Right kidney (tissue), 9 donors: ENCODE results near the gene ZNF652.
"Not testable (repeated sequence)": the region's sequence is repeated elsewhere in the genome, so short reads cannot be mapped to it uniquely, and the experiment has no call there.

Experiments
- DNase-seq: peaks from one replicate; pipeline ENCODE4 v3.0.0-alpha.2; 2016
- long read RNA-seq, 8 donors: transcript quantifications; one replicate each; lab custom pipeline, GENCODE V29; 2026

ZNF652 gene
- long read RNA-seq, donor 1 = 0 reads
- long read RNA-seq, donor 2, full-length matches to known transcripts = 1 of 1 reads
- long read RNA-seq, donor 2, partial matches to known transcripts = 0 of 1 reads
- long read RNA-seq, donor 2, other reads (novel, unspliced or antisense) = 0 of 1 reads
- long read RNA-seq, donor 3 = 0 reads
- long read RNA-seq, donor 4 = 0 reads
- long read RNA-seq, donor 5, full-length matches to known transcripts = 1 of 1 reads
- long read RNA-seq, donor 5, partial matches to known transcripts = 0 of 1 reads
- long read RNA-seq, donor 5, other reads (novel, unspliced or antisense) = 0 of 1 reads
- long read RNA-seq, donor 6 = 0 reads
- long read RNA-seq, donor 7 = 0 reads
- long read RNA-seq, donor 8 = 0 reads

- DNase-seq = peak; percentile 94
These were observed at the start of gene ZNF652 for GRCh38 chr17:49361902-49362722. Gene ZNF652, minus strand, starts transcription at chr17:49362250. Its CDS starts 44,525 bp downstream, at chr17:49317725.

DNA sequence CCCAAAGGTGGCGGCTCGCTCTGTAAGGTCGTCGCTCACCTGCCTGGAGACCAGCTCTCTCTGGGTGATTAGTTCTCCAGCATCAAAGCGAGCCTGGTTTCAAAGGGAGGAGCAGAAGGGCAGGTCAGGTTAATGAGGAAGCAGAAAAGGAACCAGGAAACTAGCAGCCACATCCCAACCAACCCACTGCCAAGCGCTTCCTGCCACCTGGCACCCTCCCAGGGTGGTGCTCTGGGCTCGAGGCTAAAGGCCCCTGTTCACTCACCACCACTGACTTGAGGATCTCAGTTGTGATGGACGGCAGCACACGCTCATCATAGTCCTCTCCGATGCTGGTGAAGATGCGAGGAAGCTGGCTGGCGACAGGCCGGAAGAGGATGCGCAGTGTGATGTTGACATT, 47.0 kb upstream of the ZNF652 start:
- no peak for DNase-seq

- peak; percentile 64 for DNase-seq
These were observed 46.0 kb upstream of the ZNF652 start for GRCh38 chr17:49407981-49408501.

DNA sequence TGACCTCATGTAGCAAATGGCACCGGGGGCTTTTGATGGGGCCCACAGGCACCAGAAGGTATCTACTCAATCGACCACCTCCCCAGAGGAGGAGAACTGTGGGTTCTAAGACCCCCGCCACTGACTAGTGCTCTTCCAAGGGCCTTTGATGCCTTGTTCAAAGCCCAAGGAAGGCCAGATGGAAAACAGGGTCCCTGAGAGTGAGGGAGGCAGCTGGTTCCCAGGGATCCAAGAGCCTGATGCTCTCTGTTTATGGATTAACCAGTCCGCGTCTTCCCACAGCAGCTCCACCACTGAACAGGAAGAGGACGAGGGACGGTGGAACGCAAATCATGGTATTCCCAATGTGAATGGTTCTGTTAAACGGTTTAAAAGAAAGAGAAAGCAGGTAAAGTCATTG, 45.0 kb upstream of the ZNF652 start:
- DNase-seq = no peak

- no peak for DNase-seq
These were observed 44.5 kb upstream of the ZNF652 start for GRCh38 chr17:49406421-49407061.

DNA sequence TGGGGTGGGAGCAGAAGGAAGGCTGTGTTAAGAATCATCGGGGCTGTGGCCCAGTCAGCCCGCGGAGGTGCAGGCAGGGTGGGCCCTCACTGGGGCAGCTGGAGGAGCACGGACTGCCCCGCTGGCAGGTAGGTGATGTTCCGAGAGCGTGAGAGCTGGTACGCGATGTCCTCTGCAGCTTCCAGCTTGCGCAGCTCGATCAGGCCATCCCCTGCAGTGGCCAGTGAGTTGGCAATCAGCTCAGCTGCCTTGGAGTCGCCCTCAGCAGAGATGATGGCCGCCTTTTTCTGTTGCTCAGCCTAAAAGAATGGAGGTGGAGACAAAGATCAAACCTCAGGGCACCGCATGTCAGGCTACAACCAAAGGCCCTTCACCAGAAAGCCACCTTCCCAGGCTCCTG, 42.9 kb upstream of the ZNF652 start:
- DNase-seq = no peak

DNA sequence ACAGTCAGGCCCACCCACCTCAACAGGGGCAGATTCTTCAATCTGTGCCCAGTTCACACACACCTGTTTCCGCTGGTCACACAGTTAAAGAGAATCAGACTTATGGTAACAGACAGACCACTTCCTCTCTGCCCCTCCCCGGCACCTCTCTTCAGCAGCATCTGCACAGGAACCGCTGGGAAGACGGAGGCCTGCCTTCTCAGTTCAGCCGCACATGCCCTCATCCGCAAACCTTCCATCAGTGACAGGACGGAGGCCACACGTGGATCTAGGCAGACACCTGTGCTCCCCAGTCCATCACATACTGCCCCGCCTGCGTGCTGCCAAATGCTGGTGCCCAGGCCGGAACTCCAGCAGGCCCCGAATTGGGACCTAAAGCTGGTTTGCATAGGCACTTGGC, 42.3 kb upstream of the ZNF652 start:
- DNase-seq = no peak

DNA sequence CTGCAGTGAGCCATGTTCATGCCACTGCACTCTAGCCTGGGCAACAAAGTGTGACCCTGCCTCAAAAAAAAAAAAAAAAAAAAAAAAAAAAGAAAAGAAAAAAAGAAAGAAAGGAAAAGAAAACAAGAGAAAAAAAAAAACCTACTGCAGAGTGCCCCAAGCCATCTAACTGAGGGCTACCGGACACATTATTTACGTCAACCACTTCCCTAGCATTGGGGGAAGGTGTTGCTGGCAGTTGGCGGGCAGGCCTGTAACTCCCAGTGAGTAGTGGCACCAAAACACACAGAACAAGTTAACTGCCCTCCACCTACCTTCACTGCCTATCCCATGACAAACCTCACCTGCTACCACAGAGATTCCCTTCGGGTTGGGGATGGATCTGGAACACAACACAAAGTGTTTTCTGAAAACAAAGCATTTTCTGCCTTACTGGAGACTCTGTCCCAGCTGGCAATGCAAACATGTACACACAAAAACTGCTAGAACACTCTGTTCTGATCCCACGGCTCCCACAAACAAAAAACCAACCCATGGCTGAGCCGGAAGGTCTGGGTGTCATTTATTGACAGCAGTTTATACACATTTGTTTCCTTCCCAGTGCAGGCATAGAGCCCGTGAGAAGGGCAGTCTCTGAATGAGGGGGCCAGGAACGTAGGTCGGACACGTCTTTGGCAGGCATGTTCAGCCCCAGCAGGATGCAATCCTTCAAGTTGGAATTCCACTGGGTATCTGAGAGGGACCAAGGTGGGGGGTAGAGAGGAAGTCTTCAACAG, 41.7 kb upstream of the ZNF652 start:
- no peak for DNase-seq

- no peak for DNase-seq
These were observed 40.7 kb upstream of the ZNF652 start for GRCh38 chr17:49402706-49403105.

- DNase-seq = peak; percentile 11
These were observed 40.0 kb upstream of the ZNF652 start for GRCh38 chr17:49401971-49402611.

- no peak for DNase-seq
These were observed 37.9 kb upstream of the ZNF652 start for GRCh38 chr17:49399995-49400394.

- DNase-seq = no peak
These were observed 35.5 kb upstream of the ZNF652 start for GRCh38 chr17:49397586-49397985.

- no peak for DNase-seq
These were observed 31.6 kb upstream of the ZNF652 start for GRCh38 chr17:49393491-49394255.

DNA sequence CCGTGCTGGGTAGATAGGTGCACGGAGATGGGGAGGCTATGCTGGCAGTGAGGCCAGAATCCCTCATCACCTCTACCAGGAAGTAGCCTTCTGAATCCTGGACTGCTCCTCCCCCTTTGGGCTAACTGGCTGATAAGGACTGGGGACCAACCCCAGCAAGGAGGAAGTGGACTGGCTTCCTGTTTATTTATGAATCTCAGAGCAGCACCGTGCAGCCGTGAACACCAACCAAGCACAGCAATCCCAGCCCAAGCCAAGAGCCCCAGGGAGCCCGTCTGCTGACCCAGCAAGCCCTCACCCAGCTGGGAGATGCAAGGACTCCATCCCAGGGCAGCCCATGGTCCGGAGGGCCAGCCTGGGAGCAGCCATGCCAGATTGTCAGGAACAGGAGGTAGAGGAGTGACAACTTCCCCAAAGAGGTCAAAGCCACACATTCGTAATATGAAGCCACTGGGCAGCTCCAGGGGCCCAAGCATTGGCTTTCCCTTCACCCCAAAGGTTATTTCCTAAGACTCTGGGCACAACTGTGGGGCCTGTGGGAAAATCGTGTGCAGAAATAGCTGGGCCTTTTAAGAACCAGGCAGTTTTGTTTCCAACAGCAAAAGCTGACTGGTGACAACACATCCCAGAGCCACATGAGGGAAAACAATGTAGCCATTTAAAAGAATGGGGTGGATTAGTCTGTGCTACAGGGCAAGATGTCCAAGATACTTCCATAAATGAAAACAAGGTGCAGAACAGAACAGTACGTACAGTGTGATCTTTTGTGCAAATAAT, 28.7 kb upstream of the ZNF652 start:
- DNase-seq = no peak

DNA sequence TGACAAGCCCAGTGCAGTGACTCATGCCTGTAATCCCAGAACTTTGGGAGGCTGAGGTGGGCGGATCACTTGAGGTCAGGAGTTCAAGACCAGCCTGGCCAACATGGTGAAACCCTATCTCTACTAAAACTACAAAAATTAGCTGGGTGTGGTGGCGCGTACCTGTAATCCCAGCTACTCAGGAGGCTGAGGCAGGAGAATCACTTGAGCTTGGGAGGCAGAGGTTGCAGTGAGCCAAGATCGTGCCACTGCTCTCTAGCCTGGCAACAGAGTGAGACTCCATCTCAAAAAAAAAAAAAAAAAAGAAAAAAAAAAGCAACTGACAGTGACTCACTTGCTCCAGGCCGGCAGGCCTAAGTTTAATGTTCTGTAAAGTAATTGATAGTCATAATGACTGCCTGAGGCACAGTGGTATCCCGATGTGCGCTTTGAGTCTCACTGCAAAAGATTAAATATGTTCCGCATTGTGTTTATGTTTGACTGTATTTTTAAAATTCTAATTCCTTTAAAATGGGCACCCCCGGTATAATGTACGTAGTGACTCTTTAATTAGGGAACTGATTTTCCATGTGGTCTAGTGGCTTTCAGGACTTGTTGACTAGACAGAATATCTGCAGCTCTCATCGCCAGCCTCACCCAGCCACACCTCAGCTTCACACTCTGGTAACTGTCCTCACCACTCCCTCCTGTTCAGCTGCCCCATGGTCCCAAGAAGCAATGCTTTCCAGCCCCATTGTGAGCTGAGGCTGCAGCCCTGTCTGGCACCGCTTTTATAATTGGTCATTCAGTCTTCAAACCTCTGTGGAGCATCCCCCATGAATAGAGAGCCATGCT, 27.7 kb upstream of the ZNF652 start:
- DNase-seq = not testable (repeated sequence)

DNA sequence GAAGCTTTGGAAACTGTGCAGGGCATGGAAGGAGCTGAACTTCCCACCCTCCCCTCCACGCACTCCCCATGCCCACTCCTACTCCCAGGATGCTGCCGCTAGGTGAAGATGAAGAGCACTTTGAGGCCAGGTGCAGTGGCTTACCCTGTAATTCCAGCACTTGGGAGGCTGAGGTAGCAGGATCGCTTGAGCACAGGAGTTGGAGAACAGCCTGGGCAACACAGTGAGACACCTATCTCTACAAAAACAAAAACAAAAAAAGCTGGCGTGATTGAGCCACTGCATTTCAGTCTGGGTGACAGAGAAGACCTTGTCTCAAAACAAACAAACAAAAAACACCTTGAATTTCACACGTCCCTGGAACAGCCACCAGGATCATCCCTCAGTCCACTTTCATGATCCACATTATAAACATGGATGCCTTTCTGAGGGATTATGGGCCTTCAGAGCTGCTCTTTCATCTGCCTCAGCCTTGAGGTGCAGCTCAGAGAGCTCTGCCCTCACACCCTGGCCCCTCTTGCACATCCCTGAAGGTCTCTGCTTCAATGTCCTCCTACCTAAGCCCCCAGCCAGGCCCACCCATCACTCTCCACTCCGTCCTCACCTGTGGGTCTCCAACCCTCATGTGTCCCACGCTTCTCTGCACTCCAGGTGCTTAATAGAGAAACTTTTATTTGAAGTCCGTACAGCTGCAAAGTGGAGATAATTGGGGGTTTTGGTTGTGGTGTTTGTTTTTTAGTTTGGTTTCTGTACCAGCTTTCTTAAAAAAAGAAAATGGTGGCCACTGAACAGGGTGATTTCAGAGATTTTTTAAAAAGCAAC, 26.9 kb upstream of the ZNF652 start:
- DNase-seq = no peak

- no peak for DNase-seq
These were observed 26.2 kb upstream of the ZNF652 start for GRCh38 chr17:49388290-49388640.
